ENCODE results near the gene SEC14L2.
A peak's percentile ranks its signal among the peaks of the same experiment; 100 is the strongest.
"Not testable (repeated sequence)": the region's sequence is repeated elsewhere in the genome, so short reads cannot be mapped to it uniquely, and the experiment has no call there.

Gene SEC14L2

DNA sequence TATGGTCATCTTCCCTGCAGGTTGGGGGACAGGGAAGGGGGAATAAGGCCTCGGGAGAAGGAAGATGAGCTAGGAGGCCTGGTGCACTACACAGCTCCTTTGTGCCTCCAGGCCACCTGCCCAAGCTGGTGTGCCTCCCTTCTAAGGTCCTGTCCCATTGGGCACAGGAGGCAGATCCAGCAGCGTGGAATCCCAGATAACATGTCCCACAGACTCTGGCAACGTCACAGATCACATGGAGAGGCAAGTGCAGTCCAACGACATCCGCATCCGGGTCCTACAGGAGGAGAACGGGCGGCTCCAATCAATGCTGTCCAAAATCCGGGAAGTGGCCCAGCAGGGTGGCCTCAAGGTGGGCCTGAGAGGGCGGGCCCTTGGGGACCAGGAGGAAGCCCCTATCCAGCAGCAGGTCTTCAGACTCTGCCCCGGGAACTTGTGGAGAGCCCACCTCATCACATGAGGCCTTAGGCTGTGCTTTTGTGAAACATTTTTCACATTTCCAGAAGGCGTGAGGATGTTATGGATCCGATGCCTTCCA lies 21.4 kb upstream of the SEC14L2 start:
- no peak for DNase-seq (ENCODE audit: low read depth in 2 of 2)

- DNase-seq (ENCODE audit: low read depth in 2 of 2) = no peak
Observed at GRCh38 chr22:30380011-30380410, 16.8 kb upstream of the SEC14L2 start.

DNA sequence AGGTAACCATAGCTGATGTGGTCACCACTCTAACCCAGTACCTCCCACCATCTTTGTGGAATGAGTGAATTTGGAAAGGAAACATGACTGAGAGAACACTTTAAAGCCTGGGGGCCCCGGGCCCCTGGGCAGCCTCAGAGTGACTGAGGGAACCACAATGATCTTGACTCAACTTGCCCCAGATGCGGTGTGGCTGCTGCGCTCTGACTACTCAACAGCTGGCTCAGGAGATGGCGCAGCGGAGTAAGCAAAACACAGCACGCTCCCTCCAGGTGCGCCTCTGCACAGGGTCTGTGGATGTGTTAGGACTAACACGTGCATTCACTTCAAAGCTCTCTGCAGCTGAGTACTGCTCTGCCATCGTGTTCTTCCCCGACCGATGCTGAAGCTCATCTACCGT lies 15.6 kb upstream of the SEC14L2 start:
- DNase-seq (ENCODE audit: low read depth in 2 of 2) = peak in 1 of 2 donors; percentile 42

DNA sequence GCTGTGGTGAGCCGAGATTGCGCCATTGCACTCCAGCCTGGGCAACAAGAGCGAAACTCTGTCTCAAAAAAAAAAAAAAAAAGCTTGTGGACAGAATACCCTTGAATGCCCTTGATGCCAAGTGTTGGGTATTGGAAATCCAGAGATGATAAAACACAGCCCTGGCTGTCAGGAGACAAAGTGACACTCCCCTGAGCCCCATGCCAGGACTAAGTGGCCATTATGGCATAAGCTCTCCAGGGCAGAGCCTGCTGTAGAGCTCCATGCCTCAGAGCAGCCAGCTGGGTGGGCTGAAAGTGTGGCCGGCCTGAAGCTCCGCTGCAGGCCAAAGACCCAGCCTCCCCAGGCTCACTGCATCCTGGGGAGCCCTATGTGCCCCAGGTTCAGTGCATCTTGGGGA lies 14.5 kb upstream of the SEC14L2 start:
- no peak for DNase-seq (ENCODE audit: low read depth in 2 of 2)

GRCh38 chr22:30383061-30383460 lies 13.8 kb upstream of the SEC14L2 start:
- no peak for DNase-seq (ENCODE audit: low read depth in 2 of 2)

GRCh38 chr22:30385942-30386341 lies 10.9 kb upstream of the SEC14L2 start:
- DNase-seq (ENCODE audit: low read depth in 2 of 2) = no peak

GRCh38 chr22:30386608-30386959 lies 10.2 kb upstream of the SEC14L2 start:
- no peak for DNase-seq (ENCODE audit: low read depth in 2 of 2)

DNA sequence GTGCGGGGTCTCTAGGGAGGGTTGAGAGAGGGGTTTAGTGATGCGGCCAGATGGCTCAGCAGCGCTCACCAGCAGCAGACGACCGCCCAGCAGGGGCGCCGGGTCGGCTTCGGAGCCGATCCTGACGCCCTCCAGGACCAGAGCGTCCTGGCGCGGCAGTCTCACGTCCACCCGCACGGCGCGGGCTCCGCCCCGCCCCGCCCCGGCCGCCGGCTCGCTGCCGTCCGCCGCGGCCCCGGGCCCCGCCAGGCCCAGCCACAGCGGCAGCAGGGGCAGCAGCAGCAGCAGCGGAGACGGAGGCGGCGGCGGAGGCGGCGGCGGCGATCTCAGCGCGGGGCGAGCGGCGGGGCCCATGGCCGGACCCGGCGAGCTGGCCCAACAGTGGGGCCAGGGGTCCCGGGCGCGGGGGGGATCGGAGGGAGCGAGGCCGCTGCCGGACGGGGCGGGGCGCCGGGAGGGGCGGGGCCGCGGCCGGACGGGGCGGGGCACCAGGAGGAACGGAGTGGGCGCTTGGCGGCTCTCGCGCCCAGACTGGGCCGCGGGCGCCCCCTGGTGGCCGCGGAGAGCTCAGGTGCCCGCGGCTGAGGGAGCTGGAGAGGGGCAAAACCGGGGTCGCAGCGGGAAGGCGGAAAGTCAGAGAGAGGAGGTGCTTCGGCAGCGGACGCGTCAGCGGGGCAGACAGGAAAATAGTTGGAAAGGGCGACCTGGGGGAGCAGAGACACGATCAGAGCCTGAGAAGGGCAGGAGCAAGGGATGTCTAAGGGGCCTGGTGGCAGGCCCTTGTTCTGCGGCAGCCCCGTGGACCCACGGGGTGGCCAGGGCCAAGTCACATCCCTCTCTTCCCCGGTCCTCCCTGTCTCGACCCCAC lies 9.6 kb upstream of the SEC14L2 start, which contains the start of gene RNF215:
Gene RNF215, minus strand, starts transcription at position 452 of the 868 bp plus-strand sequence. Its CDS starts 98 bp downstream, at position 354.
- peak; percentile 70 to 82 for DNase-seq (ENCODE audit: low read depth in 2 of 2)

DNA sequence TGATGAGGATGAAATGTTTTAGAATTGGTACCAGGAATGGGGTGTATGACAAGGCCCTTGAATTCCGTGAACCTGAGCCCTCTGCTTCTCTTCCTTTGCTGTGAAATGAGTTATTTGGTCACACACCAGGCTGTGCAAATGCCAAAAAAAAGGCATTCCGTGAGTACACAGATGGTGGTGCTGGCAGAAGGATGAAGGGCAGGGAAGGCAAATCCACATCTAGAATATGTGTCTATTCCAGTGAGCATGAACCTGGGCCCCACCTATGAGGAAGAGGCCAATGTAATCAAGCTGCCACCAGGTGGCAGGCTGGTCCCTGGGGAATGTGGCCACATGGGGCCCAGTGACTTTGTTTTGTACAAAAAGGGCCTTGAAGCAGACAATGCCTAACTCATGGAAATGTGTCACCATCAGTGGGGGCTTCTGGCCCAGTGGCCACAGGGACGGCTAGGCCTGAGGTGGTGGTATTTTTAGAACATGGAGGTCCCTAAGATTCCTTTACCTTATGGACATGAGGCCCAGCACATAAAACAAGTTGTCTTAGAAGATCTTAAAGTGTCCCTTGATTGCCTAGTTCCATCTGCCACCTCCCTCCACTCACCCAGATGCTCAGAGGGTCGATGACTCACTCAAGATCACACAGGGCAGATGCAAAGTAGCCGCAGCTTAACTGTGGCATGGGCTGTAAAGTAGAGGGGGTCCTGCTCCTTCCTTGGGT lies 5.7 kb upstream of the SEC14L2 start:
- DNase-seq (ENCODE audit: low read depth in 2 of 2) = peak; percentile 55 to 74

DNA sequence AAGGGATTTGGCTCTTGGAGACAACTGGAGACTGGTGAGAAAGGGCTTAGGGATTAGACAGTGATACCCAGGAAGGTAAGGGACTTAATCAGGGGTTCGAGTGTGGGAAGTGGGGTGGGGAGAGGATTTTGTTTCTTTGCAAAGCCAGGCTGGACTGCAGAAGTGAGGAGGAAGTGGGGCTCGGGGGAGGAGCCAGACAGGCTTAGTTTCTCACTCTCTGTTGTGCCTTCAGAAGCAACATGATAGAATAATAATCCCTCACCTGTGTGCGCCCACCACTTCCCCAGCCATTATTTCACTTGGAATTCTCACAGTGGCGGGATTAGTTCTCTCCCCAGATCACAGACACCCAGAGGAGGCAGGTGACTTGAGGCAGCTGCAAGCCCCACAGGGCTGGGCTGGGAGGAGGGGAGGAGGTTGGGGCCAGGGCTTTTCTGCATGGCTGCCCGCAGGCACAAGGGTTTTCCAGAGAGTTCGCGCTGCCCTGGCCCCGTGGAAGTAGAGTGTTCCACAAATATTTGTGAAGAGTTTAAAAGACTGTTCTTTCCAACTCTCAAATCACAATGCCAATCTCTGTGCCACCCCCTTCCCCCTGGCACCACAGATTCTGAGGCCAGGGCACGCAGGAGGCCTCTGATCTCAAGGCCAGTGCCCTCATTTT lies 4.0 kb upstream of the SEC14L2 start:
- no peak for DNase-seq (ENCODE audit: low read depth in 2 of 2)

GRCh38 chr22:30393322-30393680 lies 3.5 kb upstream of the SEC14L2 start:
- no peak for DNase-seq (ENCODE audit: low read depth in 2 of 2)

DNA sequence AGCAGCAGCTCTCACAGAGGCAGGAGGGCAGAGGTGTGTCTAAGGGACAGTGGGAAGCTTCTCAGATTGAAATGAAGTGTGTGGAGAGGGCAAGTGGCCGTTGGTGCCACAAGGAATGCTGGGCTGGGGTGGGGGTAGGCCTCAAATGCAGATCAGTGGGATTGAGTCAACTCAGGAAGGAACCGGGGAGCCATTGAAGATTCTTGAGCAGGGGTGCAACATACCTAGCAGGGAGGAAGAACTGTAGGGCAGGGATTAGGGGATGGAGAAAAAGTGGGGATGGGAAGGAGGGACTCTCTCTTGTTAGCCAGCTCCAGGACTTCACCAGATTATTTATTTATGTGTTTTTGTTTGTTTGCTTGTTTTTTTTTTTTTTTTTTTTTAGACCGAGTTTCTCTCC lies 2.9 kb upstream of the SEC14L2 start:
- DNase-seq (ENCODE audit: low read depth in 2 of 2) = no peak

DNA sequence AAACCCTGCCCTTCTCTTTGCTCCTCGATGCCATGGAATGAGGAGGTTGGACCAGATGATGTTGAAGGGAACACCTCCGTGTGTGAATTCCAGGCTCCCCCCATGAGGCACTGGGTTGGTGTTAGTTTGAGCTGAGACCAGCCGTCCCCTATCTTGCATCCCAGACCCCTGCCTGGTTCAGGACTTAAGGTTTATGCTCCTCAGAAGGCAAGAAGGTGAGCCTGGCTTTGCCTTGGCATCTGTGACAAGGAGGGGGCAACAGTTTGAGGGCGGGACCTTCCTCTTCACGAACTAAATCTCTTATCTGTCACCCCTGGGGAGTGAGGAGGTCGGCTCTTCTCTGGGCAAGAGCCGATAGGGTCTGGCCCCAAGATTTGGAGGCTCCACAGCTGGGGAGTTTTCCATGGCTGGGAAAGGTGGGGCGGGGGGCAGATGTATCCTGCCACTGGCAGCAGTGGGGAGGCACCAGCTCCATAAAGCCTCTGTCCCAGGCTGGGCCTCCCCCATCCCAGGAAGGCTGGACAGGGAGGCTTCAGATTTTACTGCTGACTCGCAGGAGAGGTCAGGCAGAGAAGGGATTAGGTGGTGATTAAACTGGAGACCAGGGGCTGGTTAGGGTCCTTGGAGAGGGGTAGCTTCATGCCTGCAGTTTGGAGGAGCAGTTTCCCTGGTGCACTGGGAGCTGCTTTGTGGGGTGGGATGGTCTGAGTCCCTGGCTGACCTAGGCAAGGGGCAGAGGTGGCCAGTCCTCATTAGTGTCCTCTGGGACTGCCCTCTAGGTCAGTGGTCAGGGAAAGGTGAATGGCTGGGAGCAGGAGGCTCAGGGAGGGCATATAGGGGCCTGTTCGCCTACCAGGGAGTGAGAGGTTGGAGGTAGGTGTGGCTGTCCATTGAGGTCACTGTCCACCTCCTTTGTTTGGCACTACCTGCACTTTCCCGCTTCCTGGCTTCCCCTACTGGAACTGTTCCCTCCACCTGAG lies 1.1 kb downstream of the SEC14L2 start:
- no peak for DNase-seq (ENCODE audit: low read depth in 2 of 2)

DNA sequence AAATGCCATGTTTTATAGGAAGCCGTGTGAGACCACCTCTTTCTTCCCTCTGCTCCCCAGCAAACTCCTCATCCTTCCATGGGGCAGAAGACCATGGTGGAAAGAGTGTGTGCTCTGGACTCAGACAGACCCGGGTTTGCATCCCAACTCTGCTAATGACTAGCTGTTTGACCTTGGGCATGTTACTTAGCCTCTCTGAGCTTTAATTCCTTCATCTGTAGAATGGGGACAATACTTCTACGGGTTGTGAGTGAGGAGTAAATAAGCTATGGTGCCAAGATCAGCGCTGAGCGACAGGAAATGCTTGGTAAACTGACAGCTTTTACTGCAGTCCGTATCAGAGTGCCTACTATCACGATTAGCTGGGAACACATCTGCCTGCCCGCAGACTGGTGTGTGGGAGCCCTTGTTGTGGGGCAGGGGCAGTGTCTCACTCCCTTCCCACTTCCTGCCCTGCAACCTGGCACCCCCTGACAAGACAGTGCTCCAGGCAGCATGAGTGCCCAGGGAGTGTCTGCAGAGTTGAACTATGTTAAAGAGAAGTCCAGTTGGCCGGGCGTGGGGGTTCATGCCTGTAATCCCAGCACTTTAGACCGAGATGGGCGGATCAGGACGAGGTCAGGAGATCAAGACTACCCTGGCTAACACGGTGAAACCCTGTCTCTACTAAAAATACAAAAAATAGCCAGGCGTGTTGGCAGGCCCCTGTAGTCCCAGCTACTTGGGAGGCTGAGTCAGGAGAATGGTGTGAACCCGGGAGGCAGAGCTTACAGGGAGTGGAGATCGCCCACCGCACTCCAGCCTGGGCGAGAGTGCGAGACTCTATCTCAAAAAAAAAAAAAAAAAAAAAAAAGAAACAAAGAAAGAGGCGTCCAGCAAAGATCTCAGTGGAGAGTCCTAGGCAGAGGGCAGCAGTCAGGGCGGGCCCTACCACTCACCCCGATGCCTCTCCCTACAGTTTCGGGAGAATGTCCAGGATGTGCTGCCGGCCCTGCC lies 2.2 kb downstream of the SEC14L2 start:
- DNase-seq (ENCODE audit: low read depth in 2 of 2) = no peak

DNA sequence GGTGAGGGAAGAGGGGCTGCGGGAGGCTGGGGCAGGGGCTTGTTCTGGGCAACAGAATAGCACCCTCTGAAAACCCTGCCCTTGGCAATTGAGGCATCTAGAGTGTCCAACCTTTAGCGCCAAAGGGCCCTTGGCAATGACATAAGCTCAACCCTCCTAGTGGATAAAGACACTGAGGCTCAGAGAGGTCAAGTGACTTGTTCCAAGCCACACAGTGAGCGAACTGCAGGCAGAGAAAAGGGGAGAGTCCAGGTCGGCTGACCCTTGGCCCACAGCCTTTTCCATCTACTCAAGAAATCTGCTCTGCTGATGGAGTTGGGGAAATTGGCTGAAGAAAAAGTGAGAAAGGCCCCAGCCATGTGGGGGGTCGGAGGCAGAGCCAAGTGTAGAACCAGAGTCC lies 2.9 kb downstream of the SEC14L2 start:
- DNase-seq (ENCODE audit: low read depth in 2 of 2) = no peak

GRCh38 chr22:30400159-30400558 lies 3.3 kb downstream of the SEC14L2 start:
- no peak for DNase-seq (ENCODE audit: low read depth in 2 of 2)

GRCh38 chr22:30401024-30401423 lies 4.2 kb downstream of the SEC14L2 start:
- not testable (repeated sequence) for DNase-seq (ENCODE audit: low read depth in 2 of 2)

DNA sequence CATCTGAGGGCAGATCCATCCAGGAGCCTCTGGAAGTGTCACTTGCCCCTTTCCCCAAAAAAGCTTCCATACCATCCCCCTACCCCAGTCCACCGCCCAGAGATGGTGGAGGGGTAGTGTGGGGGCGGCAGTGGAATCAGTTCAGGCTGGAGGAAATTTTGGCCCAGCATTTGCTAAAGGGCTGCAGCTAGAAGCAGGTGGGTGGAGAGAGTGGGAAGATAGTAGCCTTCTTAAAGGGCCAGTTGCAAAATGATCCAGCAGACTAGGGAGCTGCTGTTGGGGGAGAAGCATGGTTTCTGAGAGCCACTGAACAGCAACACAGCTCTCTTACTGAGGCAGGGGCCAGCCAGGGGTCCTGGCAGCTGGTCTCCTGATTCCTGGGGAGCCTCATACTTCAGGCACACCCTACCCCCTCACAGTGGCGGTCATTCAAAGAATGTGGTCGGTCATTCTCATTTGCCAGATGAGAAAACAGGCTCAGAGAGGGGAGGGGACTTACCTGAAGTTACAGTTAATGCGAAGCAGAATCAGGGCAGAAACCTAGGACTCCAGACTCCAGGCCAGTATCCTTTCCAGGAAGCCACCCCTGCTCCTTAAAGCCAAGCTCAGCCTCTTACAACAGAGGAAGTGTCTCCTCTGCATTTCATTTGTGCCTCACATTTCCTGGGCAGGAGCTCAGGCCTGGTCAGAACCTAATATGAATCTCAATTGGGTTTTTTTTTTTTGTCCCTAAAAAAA lies 5.4 kb downstream of the SEC14L2 start:
- no peak for DNase-seq (ENCODE audit: low read depth in 2 of 2)

GRCh38 chr22:30402766-30403104 lies 5.9 kb downstream of the SEC14L2 start:
- DNase-seq (ENCODE audit: low read depth in 2 of 2) = not testable (repeated sequence)

All from stimulated activated CD8-positive, alpha-beta memory T cell treated with anti-CD3 and anti-CD28 coated beads, Interleukin-2, amount 100 ng/mL, for 48 hours (primary cell).